Activated CD4-positive, alpha-beta memory T cell treated with anti-CD3 and anti-CD28 coated beads for 36 hours (primary cell): Measurements from ENCODE around the gene GARNL3. TPM values are rescaled to one million over a fixed set of nuclear protein-coding genes. Genes with fewer than 3 reads are reported as not detected.

Experiments
- CTCF ChIA-PET: fragments of 350-600 bp; sonication (Branson Sonifier 250); formaldehyde crosslinking; loops from one replicate; lab custom pipeline; 2021; ENCODE audit warnings: antibody characterized with exemption, inconsistent platforms; lab: Charles Lee
- POLR2A ChIA-PET: fragments of 350-600 bp; sonication (Branson Sonifier 250); formaldehyde crosslinking; loops from one replicate; lab custom pipeline; 2021; ENCODE audit warnings: antibody characterized with exemption; lab: Charles Lee
- DNase-seq: peaks from one replicate; pipeline ENCODE4 v3.0.0-alpha.2; 2020
- H3K27ac Mint-ChIP-seq: one replicate; pipeline ENCODE4 v1.8.0; 2021; ENCODE audit warnings: mixed read lengths
- H3K27me3 Mint-ChIP-seq: one replicate; pipeline ENCODE4 v1.8.0; 2021; ENCODE audit warnings: mixed read lengths
- H3K36me3 Mint-ChIP-seq: one replicate; pipeline ENCODE4 v1.8.0; 2021; ENCODE audit warnings: mixed read lengths
- H3K4me1 Mint-ChIP-seq: one replicate; pipeline ENCODE4 v1.8.0; 2021; ENCODE audit warnings: low read depth, mixed read lengths
- H3K4me3 Mint-ChIP-seq: one replicate; pipeline ENCODE4 v1.8.0; 2021; ENCODE audit warnings: mild to moderate bottlenecking, mixed read lengths
- H3K9me3 Mint-ChIP-seq: one replicate; pipeline ENCODE4 v1.8.0; 2021; ENCODE audit warnings: mixed read lengths
- intact Hi-C: fragments of 100-400 bp; cut with micrococcal nuclease; formaldehyde crosslinking; loops from one replicate; pipeline ENCODE4 v1.15.1; 2023
- total RNA-seq, 2 experiments: library from RNA; stranded (reverse); gene quantifications; one replicate each; pipeline ENCODE4 v1.2.3, GENCODE V29; 2021

The GARNL3 gene
- total RNA-seq, 2 experiments from 2014 or later, result 3.5 to 3.9 TPM

DNA sequence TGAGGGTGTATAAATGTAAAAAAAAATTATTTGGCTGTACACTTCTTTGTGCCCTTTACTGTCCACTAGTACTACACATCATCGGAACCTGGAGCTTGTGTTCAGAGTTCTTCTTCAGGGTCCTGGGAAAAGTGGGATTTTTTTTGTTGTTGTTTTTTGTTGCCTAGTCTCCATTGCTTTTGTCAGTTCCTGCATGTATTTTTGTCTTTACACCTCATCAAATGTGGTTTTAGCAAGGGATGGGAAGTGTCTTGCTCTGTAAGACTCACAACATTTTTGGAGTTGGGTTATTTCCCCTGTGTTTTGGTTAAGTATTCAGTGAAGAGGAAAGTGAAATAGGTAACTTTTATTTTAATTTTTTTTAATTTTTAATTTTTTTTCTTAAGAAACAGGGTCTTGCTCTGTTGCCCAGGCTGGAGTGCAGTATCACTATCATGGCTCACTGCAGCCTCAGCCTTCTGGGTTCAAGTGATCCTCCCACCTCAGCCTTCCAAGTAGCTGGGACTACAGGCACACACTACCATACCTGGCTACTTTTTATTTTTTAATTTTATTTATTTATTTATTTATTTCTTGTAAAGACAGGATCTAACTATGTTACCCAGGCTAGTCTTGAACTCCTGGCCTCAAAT, 40.7 kb downstream of the GARNL3 start:
- ChIA-PET CTCF (no interaction called here), POLR2A (no interaction called here)
- no peak for DNase-seq
- no peaks in the 10 kb centered on the region for H3K4me1 Mint-ChIP-seq
- H3K27me3 Mint-ChIP-seq, result peaks cover 3% of the 10 kb centered on the region
- intact Hi-C loops, result no loop called here
- H3K9me3 Mint-ChIP-seq, result no peaks in the 10 kb centered on the region
- H3K36me3 Mint-ChIP-seq, result no peaks in the 10 kb centered on the region
- no peak overlapping the region for H3K27ac Mint-ChIP-seq
- no peak overlapping the region for H3K4me3 Mint-ChIP-seq

DNA sequence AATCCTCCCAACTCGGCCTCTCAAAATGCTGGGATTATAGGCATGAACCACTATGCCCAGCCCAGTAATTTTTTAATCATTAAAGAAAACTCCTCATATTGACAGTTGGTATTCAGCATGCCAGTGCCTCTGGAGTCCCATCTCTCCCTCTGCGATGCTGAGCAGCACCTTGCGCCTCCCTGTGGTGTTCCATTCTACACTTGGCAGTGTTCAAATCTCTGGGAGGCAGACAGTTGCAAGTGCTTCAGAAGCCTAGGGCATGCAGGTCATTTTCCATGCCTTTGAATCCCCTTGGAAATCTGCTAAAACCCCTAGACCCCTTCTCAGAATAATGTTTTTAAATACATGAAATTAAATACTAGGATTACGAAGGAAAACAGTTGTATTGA, 41.3 kb downstream of the GARNL3 start:
- intact Hi-C loops, result no loop called here
- DNase-seq, result no peak
- Mint-ChIP-seq H3K9me3 (no peaks in the 10 kb centered on the region), H3K27me3 (peaks cover 3% of the 10 kb centered on the region), H3K4me3 (no peak overlapping the region), H3K36me3 (no peaks in the 10 kb centered on the region), H3K4me1 (no peaks in the 10 kb centered on the region), H3K27ac (no peak overlapping the region)
- ChIA-PET CTCF (no interaction called here), POLR2A (no interaction called here)

DNA sequence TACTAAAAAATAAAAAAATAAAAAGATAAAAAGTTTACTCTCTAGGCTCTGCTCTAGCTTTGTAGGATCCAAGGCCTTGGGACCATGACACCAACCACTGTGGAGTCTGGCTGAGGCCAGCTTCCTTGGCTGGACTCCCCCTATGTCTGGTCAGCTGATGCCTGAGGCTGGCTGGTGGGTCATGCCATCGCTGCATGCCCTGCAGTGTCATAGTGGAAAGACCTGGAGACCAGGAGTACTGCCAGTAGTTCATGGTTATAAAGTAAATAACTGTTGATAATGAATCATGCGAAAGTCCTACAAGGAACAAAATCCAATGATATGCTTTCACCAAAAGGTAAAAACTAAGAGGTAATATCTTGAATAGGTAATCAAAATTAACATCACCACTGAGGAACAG, 43.2 kb downstream of the GARNL3 start:
- no peak for DNase-seq
- intact Hi-C loops, result no loop called here
- Mint-ChIP-seq H3K9me3 (no peaks in the 10 kb centered on the region), H3K27ac (no peak overlapping the region), H3K27me3 (peaks cover 3% of the 10 kb centered on the region), H3K36me3 (no peaks in the 10 kb centered on the region), H3K4me3 (no peak overlapping the region), H3K4me1 (no peaks in the 10 kb centered on the region)
- CTCF ChIA-PET, result no interaction called here
- POLR2A ChIA-PET, result no interaction called here

DNA sequence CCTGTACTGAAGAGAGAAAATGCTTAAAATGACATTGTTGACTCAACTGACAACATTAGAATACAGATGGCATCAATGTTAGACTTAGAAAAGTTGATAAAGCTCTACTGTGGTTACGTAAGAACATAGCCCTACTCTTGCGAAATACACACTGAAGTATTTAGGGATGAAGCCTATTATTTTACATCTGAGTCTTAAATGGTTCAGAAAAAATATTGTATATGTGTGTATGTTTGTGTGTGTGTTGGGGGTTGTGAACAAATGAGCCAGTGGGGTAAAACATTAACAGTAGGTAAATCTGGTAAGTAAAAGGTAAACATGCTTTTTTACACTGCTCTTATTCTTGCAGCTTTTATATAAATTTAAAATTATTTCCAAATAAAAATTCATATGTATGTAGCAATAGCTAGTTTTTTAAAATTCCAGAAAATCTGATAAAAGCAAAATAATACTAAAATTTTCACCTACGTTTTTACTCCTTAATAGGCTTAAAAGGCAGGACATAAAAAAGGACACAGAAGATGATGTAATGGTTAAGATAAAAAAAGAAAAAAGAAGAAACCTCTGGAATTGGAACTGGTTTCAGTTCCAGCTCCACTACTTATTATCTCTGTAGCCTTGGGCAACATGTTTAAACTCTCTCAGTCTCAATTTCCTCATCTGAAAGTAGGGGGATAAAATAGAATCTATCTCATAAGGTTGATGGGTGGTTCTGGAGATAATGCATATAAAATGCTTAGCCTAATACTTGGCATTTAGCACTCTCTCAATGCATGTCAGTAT, 44.3 kb downstream of the GARNL3 start:
- POLR2A ChIA-PET, result no interaction called here
- H3K36me3 Mint-ChIP-seq, result no peaks in the 10 kb centered on the region
- CTCF ChIA-PET, result interaction anchor here (1.2 kb wide), 1 partner anchor 139 kb away, joined by 3 read pairs; no protein-coding TSS in a partner anchor
- no peaks in the 10 kb centered on the region for H3K4me1 Mint-ChIP-seq
- H3K27ac Mint-ChIP-seq, result no peak overlapping the region
- H3K4me3 Mint-ChIP-seq, result no peak overlapping the region
- DNase-seq, result no peak
- intact Hi-C loops, result no loop called here
- no peaks in the 10 kb centered on the region for H3K9me3 Mint-ChIP-seq
- H3K27me3 Mint-ChIP-seq, result peaks cover 3% of the 10 kb centered on the region

DNA sequence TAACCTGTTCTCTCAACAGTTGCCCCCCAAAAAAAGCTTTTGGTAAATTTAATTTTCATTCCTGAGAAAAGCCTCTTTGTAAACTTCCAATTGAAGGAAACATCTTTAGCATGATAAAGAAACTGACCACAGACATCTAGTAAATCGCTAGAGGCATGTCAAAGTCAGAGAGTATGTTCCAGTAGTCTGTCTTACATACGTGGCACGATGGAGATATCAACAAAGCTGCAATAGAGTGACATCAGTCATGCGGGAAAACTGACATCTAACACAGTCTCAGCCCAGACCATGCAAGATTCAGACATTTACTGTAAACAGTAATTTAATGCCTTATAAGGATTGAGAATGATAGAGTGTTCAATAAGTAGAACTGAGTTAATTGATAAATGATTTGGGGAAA, 45.1 kb downstream of the GARNL3 start:
- Mint-ChIP-seq H3K9me3 (no peaks in the 10 kb centered on the region), H3K27me3 (peaks cover 3% of the 10 kb centered on the region), H3K4me1 (no peaks in the 10 kb centered on the region), H3K4me3 (no peak overlapping the region), H3K27ac (no peak overlapping the region), H3K36me3 (no peaks in the 10 kb centered on the region)
- POLR2A ChIA-PET, result no interaction called here
- CTCF ChIA-PET, result interaction anchor here (1.2 kb wide), 1 partner anchor 138 kb away, joined by 3 read pairs; no protein-coding TSS in a partner anchor
- no peak for DNase-seq
- intact Hi-C loops, result loop anchor here (10.0 kb wide), 2 partner anchors 115 to 145 kb away; partner anchors contain the start of genes LRSAM1, RPL12 and ZNF79

DNA sequence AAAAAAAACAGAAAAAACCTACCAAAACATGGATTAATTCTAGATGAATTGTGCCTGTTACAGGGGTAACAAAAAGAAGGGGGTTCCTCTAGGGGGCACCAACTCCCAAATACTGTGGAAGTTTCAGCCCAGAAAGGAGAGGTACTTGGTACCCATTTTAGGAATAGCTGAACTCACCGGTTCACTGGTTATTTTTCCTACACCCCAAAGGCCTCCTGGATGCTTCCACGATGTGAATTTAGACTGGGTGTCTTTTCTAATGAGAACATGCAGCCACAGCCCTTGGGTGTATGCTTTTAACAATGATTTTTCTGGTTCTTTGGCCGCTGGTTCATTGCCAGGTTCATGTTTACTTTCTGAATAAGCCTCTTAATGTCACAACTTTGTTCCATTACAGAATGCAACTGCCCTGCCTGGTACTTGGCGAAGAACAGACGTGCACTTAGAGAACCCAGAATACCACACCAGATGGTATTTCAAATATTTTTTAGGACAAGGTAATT, 46.7 kb downstream of the GARNL3 start:
- no peaks in the 10 kb centered on the region for H3K9me3 Mint-ChIP-seq
- H3K27ac Mint-ChIP-seq, result no peak overlapping the region
- H3K27me3 Mint-ChIP-seq, result peaks cover 5% of the 10 kb centered on the region
- no peaks in the 10 kb centered on the region for H3K4me1 Mint-ChIP-seq
- intact Hi-C loops, result loop anchor here (10.0 kb wide), 2 partner anchors 114 to 144 kb away; partner anchors contain the start of genes LRSAM1, RPL12 and ZNF79
- no peaks in the 10 kb centered on the region for H3K36me3 Mint-ChIP-seq
- no peak overlapping the region for H3K4me3 Mint-ChIP-seq
- ChIA-PET POLR2A (interaction anchor here (1.6 kb wide), 1 partner anchor 139 kb away, joined by 5 read pairs; no protein-coding TSS in a partner anchor), CTCF (interaction anchor here (0.6 to 2.1 kb wide), 7 partner anchors 9 to 423 kb away, joined by 3 to 9 read pairs (median 3); partner anchors contain the start of gene TOR2A)
- peak; percentile 39 for DNase-seq

DNA sequence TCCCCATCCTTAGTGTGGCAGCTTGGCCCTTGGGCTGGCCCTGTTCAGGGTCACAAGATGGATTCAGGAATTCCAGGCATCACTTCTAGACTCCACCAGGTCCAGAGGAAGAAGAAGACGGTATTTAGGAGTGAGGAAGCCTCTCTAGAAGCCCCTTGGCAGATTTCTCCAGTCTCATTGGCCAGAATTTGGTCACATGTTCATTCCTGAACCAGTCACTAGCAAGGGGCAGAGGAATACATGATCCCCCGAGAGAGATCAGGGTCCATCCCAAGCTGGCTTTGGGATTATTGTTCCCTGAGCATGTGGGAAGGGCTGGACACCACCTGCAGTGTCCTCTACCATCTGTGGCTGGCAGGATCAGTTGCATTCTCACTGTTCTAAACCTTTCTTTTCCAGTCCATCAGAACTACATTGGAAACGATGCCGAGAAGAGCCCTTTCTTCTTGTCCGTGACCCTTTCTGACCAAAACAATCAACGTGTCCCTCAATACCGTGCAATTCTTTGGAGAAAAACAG, 48.5 kb downstream of the GARNL3 start:
- POLR2A ChIA-PET, result no interaction called here
- Mint-ChIP-seq H3K9me3 (no peaks in the 10 kb centered on the region), H3K27ac (no peak overlapping the region), H3K36me3 (no peaks in the 10 kb centered on the region), H3K27me3 (peaks cover 5% of the 10 kb centered on the region), H3K4me3 (no peak overlapping the region), H3K4me1 (peaks cover 11% of the 10 kb centered on the region)
- CTCF ChIA-PET, result no interaction called here
- intact Hi-C loops, result loop anchor here (10.0 kb wide), 2 partner anchors 112 to 142 kb away; partner anchors contain the start of genes LRSAM1, RPL12 and ZNF79
- no peak for DNase-seq

DNA sequence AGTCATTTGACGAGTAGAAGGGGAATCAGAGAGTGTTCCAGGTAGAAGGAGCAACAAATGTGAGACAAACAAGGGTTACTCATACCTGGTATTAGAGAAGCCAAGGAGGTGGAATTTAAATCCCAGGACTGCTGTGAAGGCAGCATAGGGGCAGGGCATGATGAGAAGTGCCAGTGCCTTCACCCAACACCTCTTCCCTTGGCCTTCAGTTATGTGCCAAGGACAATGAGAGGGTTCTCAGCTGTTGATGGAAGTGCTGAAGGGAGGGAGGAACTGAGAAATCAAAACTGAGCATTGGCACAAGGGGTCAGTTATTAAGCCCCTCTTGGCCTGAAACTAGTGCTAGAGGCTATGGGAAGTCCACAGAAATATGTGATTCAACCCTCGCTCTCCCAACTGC, 50.3 kb downstream of the GARNL3 start:
- H3K36me3 Mint-ChIP-seq, result no peaks in the 10 kb centered on the region
- H3K27me3 Mint-ChIP-seq, result peaks cover 2% of the 10 kb centered on the region
- H3K4me3 Mint-ChIP-seq, result no peak overlapping the region
- H3K4me1 Mint-ChIP-seq, result peaks cover 11% of the 10 kb centered on the region
- ChIA-PET CTCF (interaction anchor here (0.7 kb wide), 1 partner anchor 330 kb away, joined by 3 read pairs; no protein-coding TSS in a partner anchor), POLR2A (no interaction called here)
- H3K9me3 Mint-ChIP-seq, result no peaks in the 10 kb centered on the region
- intact Hi-C loops, result loop anchor here (10.0 kb wide), 2 partner anchors 110 to 140 kb away; partner anchors contain the start of genes LRSAM1, RPL12 and ZNF79
- H3K27ac Mint-ChIP-seq, result no peak overlapping the region
- DNase-seq, result no peak

DNA sequence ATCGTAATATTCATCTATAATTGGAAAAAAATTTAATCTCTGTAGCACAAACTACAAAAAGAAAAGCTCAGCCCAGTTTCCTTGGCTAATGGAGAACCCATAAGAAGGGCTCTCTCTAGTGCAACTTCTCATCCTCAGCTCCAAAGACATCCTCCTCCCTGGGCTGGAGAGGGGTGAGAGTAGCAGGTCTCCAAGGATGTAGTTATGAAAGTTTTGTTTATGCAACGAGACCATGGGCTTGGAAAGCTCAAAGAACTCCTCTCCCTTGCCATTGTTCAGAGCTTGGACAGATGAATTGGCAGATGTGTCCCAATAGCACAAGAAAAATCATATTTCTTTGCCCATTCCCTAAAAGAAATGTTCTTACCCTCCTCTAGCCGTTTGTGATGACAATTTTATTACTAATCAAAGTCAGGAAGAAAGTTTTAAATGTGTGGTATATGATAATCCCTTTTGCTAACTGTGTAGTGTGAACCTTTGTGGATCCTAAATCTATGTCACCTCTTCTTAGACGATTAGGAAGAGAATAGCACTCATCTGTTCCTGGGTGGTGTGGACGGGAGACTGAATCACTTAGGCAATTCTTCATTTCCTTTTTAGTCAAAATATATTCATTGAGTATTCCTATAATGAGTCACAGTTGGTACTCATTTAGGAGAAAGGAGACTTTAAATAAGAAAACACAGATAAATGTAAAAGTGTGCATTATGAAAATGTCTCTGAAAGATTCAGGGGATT, 52.2 kb downstream of the GARNL3 start:
- no peak overlapping the region for H3K4me3 Mint-ChIP-seq
- intact Hi-C loops, result loop anchor here (1.0 to 10.0 kb wide), 3 partner anchors 72 to 138 kb away; partner anchors contain the start of genes LRSAM1, RPL12 and ZNF79
- POLR2A ChIA-PET, result no interaction called here
- peaks cover 11% of the 10 kb centered on the region for H3K4me1 Mint-ChIP-seq
- DNase-seq, result peak; percentile 41
- CTCF ChIA-PET, result interaction anchor here (0.8 to 1.2 kb wide), 2 partner anchors 138 to 330 kb away, joined by 3 to 5 read pairs; no protein-coding TSS in a partner anchor
- H3K9me3 Mint-ChIP-seq, result no peaks in the 10 kb centered on the region
- no peaks in the 10 kb centered on the region for H3K36me3 Mint-ChIP-seq
- H3K27ac Mint-ChIP-seq, result no peak overlapping the region
- peaks cover 5% of the 10 kb centered on the region for H3K27me3 Mint-ChIP-seq

DNA sequence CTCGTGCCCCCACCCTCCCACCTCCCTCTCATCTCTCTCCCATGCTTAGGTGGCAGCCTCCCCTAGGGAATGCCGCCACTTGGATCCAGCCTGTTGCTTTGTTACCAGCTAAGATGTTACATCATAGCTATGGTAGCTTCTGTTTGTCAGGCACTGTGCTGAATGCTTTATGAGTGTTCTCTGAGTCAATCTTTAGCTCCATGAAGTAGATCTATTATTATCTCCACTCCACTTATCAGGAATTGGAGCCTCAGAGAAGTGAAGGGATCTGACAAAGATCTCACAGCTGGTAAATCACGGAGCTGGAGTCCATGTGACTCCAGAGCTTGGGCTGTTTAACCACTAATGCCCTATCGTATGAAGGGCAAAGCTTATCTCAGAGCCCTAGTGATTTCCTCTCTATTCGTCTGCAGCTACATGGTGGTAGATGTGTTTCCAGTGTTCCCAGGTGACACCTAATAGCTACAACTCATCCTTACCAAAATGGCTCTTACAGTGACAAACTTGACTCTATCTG, 54.1 kb downstream of the GARNL3 start:
- Mint-ChIP-seq H3K27me3 (peaks cover 5% of the 10 kb centered on the region), H3K4me3 (no peak overlapping the region), H3K27ac (no peak overlapping the region), H3K9me3 (no peaks in the 10 kb centered on the region), H3K36me3 (no peaks in the 10 kb centered on the region), H3K4me1 (peaks cover 11% of the 10 kb centered on the region)
- intact Hi-C loops, result loop anchor here (10.0 kb wide), 2 partner anchors 106 to 136 kb away; partner anchors contain the start of genes LRSAM1, RPL12 and ZNF79
- no peak for DNase-seq
- ChIA-PET CTCF (no interaction called here), POLR2A (no interaction called here)
